Upper lobe of left lung (tissue), 6 donors: ENCODE measurements around the gene PTCD3. TPM values are rescaled to one million over a fixed set of nuclear protein-coding genes. Genes with fewer than 3 reads are reported as not detected.

Experiments used
- ATAC-seq, 2 donors: fragments of 200-7000 bp; cut with Tn5 transposase; one replicate each; pipeline ENCODE4 v1.9.1; 2022; ENCODE audit warnings: mild to moderate bottlenecking in 2 of 2, moderate library complexity in 2 of 2; ENCODE audit not compliant: low FRiP score in 2 of 2
- DNase-seq, 2 donors: peaks; one replicate each; pipeline ENCODE4 v3.0.0-alpha.2; 2019 to 2020
- H3K27ac ChIP-seq, 4 donors: fragments of 200-600 bp; sonication (generic); one replicate each; pipeline ENCODE4 v1.5.1; 2016 to 2019
- H3K27me3 ChIP-seq, 4 donors: fragments of 200-600 bp; sonication (generic); one replicate each; pipeline ENCODE4 v1.5.1; 2017 to 2019
- H3K36me3 ChIP-seq, 4 donors: fragments of 200-600 bp; sonication (generic); one replicate each; pipeline ENCODE4 v1.5.1; 2016 to 2019
- H3K4me1 ChIP-seq, 4 donors: fragments of 200-600 bp; sonication (generic); one replicate each; pipeline ENCODE4 v1.5.1; 2018 to 2019
- H3K4me3 ChIP-seq, 4 donors: fragments of 200-600 bp; sonication (generic); one replicate each; pipeline ENCODE4 v1.5.1; 2017 to 2019; ENCODE audit warnings: mild to moderate bottlenecking in 2 of 4, moderate library complexity in 1 of 4
- H3K9me3 ChIP-seq, 4 donors: fragments of 200-600 bp; sonication (generic); one replicate each; pipeline ENCODE4 v1.5.1; 2018 to 2019
- EP300 ChIP-seq, 4 donors: sonication (generic); formaldehyde crosslinking; IDR thresholded peaks; one replicate each; pipeline ENCODE4 v1.5.1; 2017; ENCODE audit warnings: antibody characterized with exemption in 4 of 4, control low read depth in 2 of 4
- POLR2A ChIP-seq, 4 donors: fragments of 450-650 bp; IDR thresholded peaks; one replicate each; pipeline ENCODE4 v1.5.1; 2016 to 2017; ENCODE audit warnings: antibody characterized with exemption in 4 of 4, mild to moderate bottlenecking in 2 of 4
- POLR2AphosphoS5 ChIP-seq, 2 donors: sonication (generic); formaldehyde crosslinking; IDR thresholded peaks; one replicate each; pipeline ENCODE4 v1.5.1; 2017; ENCODE audit warnings: antibody characterized with exemption in 2 of 2
- WGBS, 2 donors: methylation state at CpG; one replicate each; pipeline ENCODE4 v1.1.5; 2017 to 2018; 5-methylcytosine and 5-hydroxymethylcytosine counted together
- total RNA-seq, 6 donors: library from RNA; depleted of rRNA in 4 of 6; stranded (reverse); fragments of >200 nt in 4 of 6; gene quantifications; one replicate each; pipeline versions ENCODE4 v1.1.0 to v1.2.1, GENCODE V29; 2016 to 2021
- TF ChIP-seq, protein P1 (sequence below), 6 experiments: fragments of 450-650 bp in 4 of 6; fragments of 200-600 bp in 2 of 6; sonication (generic) in 2 of 6; IDR thresholded peaks; one replicate each; pipeline ENCODE4 v1.5.1; 2016 to 2019; ENCODE audit warnings: antibody characterized with exemption in 6 of 6
- donor health status: DM: no; HTN: no; CAD: no; lungs with moderate emphysema.
- donor health status: DM: no; HTN: yes; CAD: no; lungs with severe emphysema.

Gene PTCD3
- total RNA-seq, 6 donors from 2014 or later, result 37.0 to 79.4 (median 64.3) TPM

DNA sequence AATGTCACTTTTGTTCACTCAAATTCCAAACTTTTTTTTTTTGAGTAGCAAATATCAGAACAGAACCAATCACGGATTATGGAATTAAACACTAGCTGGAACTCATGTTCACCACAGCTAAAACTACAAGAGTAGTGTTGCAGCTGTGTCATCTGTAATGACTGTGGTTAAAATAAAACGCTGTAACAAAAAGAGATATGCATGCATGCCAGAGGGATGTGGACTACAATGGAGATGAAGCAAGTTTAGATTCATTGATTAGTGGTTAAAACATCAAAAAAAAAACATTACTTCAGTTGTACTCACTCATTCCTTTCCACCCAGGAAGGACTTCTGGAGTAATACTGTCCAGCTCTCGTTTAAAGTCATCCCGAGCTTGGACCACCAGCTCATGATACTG, 52.3 kb downstream of the PTCD3 start:
- H3K9me3 ChIP-seq, result no peaks in the 10 kb centered on the region
- TF ChIP-seq POLR2AphosphoS5 (IDR thresholded peaks at IDR 0.05) (no peak), POLR2A (IDR thresholded peaks at IDR 0.05) (no peak), EP300 (IDR thresholded peaks at IDR 0.05) (no peak)
- TF ChIP-seq, protein P1, sequence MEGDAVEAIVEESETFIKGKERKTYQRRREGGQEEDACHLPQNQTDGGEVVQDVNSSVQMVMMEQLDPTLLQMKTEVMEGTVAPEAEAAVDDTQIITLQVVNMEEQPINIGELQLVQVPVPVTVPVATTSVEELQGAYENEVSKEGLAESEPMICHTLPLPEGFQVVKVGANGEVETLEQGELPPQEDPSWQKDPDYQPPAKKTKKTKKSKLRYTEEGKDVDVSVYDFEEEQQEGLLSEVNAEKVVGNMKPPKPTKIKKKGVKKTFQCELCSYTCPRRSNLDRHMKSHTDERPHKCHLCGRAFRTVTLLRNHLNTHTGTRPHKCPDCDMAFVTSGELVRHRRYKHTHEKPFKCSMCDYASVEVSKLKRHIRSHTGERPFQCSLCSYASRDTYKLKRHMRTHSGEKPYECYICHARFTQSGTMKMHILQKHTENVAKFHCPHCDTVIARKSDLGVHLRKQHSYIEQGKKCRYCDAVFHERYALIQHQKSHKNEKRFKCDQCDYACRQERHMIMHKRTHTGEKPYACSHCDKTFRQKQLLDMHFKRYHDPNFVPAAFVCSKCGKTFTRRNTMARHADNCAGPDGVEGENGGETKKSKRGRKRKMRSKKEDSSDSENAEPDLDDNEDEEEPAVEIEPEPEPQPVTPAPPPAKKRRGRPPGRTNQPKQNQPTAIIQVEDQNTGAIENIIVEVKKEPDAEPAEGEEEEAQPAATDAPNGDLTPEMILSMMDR (IDR thresholded peaks at IDR 0.05), result no peak
- H3K4me3 ChIP-seq, result no peak overlapping the region
- DNase-seq, result no peak
- no peak for ATAC-seq
- no peaks in the 10 kb centered on the region for H3K27me3 ChIP-seq
- whole genome bisulfite sequencing, 2 donors, result 92 to 95% methylated on average over 4 of the region's 4 CpGs
- H3K4me1 ChIP-seq, result no peaks in the 10 kb centered on the region
- H3K27ac ChIP-seq, result no peak overlapping the region
- H3K36me3 ChIP-seq, result peaks cover 20 to 90% (median 61%) of the 10 kb centered on the region in 4 donors

DNA sequence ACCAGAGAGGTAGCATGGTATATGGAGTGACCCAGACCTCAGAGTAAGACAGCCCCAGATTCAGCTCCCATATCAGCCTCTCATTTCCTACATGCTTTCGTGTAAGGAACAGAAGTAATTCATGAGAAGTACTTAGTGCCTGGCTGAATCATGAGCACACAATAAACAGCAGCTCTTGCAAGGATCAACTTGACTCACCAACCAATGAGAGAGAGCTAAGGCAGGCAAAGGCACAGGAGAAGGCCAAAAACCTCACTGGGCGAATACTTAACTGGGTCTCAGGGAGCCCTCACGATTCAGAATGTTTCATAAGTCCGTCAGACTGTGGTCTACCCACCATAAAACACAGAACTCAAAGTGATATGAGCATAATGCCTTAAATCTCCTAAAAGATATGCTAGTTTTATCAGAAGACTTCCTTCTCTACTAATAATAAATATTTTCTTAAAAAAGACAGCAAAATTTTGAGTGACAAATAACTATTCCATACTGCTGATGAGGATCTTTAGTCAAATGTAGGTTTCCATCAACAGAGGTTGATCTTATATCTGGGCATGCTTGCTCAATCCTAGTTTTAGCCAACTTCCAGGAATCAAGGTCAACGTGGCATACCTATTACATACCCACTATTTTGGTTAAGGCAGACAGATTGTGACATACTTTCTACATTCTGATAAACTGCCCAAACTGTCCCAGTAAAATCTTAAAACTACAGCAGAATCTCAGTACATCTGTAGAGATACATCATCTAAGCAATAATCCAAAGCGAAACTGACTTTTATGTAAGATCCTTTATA, 54.3 kb downstream of the PTCD3 start:
- 90 to 93% methylated on average over 6 of the region's 6 CpGs for WGBS, 2 donors
- DNase-seq (no peak), ATAC-seq (no peak)
- peaks cover 20 to 98% (median 65%) of the 10 kb centered on the region in 4 donors for H3K36me3 ChIP-seq
- TF ChIP-seq, protein P1 (IDR thresholded peaks at IDR 0.05), result no peak
- TF ChIP-seq EP300 (IDR thresholded peaks at IDR 0.05) (no peak), POLR2A (IDR thresholded peaks at IDR 0.05) (no peak), POLR2AphosphoS5 (IDR thresholded peaks at IDR 0.05) (no peak)
- H3K27me3 ChIP-seq, result no peaks in the 10 kb centered on the region
- H3K27ac ChIP-seq, result no peak overlapping the region
- H3K9me3 ChIP-seq, result no peaks in the 10 kb centered on the region
- H3K4me3 ChIP-seq, result no peak overlapping the region
- H3K4me1 ChIP-seq, result no peaks in the 10 kb centered on the region

DNA sequence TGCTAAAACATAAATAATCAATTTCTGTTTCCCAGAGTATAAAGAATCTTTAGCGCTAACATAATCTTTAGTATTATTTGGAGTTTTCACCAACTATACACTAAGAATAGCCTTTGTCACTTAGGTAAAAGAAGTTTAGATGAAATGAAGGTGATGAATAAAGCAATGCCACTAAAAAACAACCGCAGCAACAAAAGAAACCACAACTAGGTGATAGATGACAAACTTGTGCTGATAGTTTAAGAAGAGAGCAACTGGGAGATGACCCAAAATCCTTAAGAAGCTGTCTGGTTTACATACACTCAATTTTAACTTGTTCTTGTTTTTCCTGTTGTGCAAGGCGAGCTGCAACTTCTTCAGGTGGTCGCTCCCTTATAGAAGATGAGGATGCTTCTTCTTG, 64.4 kb downstream of the PTCD3 start:
- Histone ChIP-seq H3K4me3 (no peak overlapping the region), H3K4me1 (peaks cover 0 to 8% (median 0%) of the 10 kb centered on the region in 4 donors), H3K9me3 (no peaks in the 10 kb centered on the region), H3K27ac (no peak overlapping the region), H3K27me3 (no peaks in the 10 kb centered on the region), H3K36me3 (peaks cover 0 to 75% (median 39%) of the 10 kb centered on the region in 4 donors)
- TF ChIP-seq POLR2A (IDR thresholded peaks at IDR 0.05) (no peak), EP300 (IDR thresholded peaks at IDR 0.05) (no peak), POLR2AphosphoS5 (IDR thresholded peaks at IDR 0.05) (no peak)
- TF ChIP-seq, protein P1 (IDR thresholded peaks at IDR 0.05), result no peak
- ATAC-seq (no peak), DNase-seq (no peak)
- 91 to 95% methylated on average over 4 of the region's 4 CpGs for WGBS, 2 donors

DNA sequence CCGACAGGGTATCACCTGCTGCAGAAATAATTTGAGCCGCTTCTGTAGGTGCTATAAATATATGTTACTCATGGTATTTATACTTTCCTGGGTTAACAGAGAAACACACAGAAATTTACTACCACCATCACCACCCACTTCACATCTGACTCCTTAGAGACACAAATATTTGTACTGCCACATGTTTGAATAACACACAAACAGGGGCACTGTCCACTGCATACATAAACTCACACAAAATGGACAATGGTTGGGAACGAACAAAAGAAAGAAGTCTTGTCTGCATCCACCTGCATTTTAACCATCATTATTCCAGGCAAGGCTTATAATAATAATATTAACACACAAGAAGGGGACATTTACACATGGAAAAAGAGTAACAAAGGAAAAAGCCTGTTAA, 65.3 kb downstream of the PTCD3 start:
- TF ChIP-seq POLR2A (IDR thresholded peaks at IDR 0.05), result no peak
- TF ChIP-seq, protein P1 (IDR thresholded peaks at IDR 0.05), result no peak
- TF ChIP-seq EP300 (IDR thresholded peaks at IDR 0.05), result no peak
- TF ChIP-seq POLR2AphosphoS5 (IDR thresholded peaks at IDR 0.05), result no peak
- H3K36me3 ChIP-seq, result peaks cover 0 to 74% (median 35%) of the 10 kb centered on the region in 4 donors
- no peaks in the 10 kb centered on the region for H3K27me3 ChIP-seq
- H3K4me1 ChIP-seq, result peaks cover 0 to 8% (median 1%) of the 10 kb centered on the region in 4 donors
- DNase-seq (no peak), ATAC-seq (no peak)
- H3K27ac ChIP-seq, result no peak overlapping the region
- H3K9me3 ChIP-seq, result no peaks in the 10 kb centered on the region
- H3K4me3 ChIP-seq, result no peak overlapping the region
- WGBS, 2 donors, result 90 to 92% methylated on average over 3 of the region's 3 CpGs
